GM12878 (cell line): ENCODE results near the gene TMEM225B. TPM values are rescaled to one million over a fixed set of nuclear protein-coding genes. Genes with fewer than 3 reads are reported as not detected.
"Not testable (repeated sequence)": the region's sequence is repeated elsewhere in the genome, so short reads cannot be mapped to it uniquely, and the experiment has no call there.

Source experiments
- ATAC-seq: fragments of 200-7000 bp; cut with Tn5 transposase; 3 replicates; pipeline ENCODE4 v1.9.1; 2020; ENCODE audit warnings: mild to moderate bottlenecking, moderate library complexity
- BruUV-seq: library from RNA; stranded (reverse); fragments of 400-500 nt; replicated peaks from 2 replicates; lab custom pipeline; 2021; lab: Mats Ljungman, UMichigan
- CTCF ChIA-PET: fragments of 300-600 bp; sonication (Branson Sonifier 250); formaldehyde crosslinking; extraction: SDS; loops from one replicate; lab custom pipeline; 2021; ENCODE audit warnings: inconsistent platforms; lab: Yijun Ruan, JAX
- POLR2A ChIA-PET: fragments of 350-600 bp; formaldehyde crosslinking; extraction: SDS; loops from one replicate; lab custom pipeline; 2021; ENCODE audit warnings: inconsistent platforms; lab: Charles Lee
- RAD21 ChIA-PET: fragments of 300-600 bp; sonication (Branson Sonifier 250); formaldehyde crosslinking; loops from one replicate; lab custom pipeline; 2023; ENCODE audit warnings: antibody characterized with exemption; ENCODE audit not compliant: unreplicated experiment; lab: Charles Lee
- SMC1A ChIA-PET: fragments of 300-600 bp; sonication (Branson Sonifier 250); formaldehyde crosslinking; loops from one replicate; lab custom pipeline; 2023; ENCODE audit not compliant: unreplicated experiment, uncharacterized antibody; lab: Charles Lee
- DNase-seq: peaks from one replicate; pipeline ENCODE4 v3.0.0-alpha.2; 2011; ENCODE audit warnings: low read depth, low spot score
- FAIRE-seq: peaks from 3 replicates; lab custom pipeline; 2011; peaks lifted over from hg19 to GRCh38; lab: Jason Lieb, UNC
- H2AFZ ChIP-seq: 2 replicates; pipeline ENCODE4 v1.6.0; 2011; ENCODE audit warnings: low read depth, low read length, control low read depth; ENCODE audit not compliant: control insufficient read depth
- H3K27ac ChIP-seq: 2 replicates; pipeline ENCODE4 v1.5.1; 2011; ENCODE audit warnings: control low read depth; ENCODE audit not compliant: control insufficient read depth, insufficient read depth
- H3K27me3 ChIP-seq, 2 experiments: replicated peaks in 1 of 2; 2 replicates each; pipeline versions ENCODE4 v1.6.0 to v1.6.1; 2011; ENCODE audit warnings: low read length in 1 of 2; ENCODE audit not compliant: control insufficient read depth in 2 of 2, insufficient read depth in 2 of 2
- H3K36me3 ChIP-seq, 2 experiments: 2 replicates each; pipeline ENCODE4 v1.5.1; 2011; ENCODE audit warnings: low read length in 1 of 2; ENCODE audit not compliant: control insufficient read depth in 2 of 2, insufficient read depth in 2 of 2
- H3K4me1 ChIP-seq: 2 replicates; pipeline ENCODE4 v1.6.1; 2011; ENCODE audit warnings: mild to moderate bottlenecking, low read length, moderate library complexity, mixed read lengths; ENCODE audit not compliant: control insufficient read depth, insufficient read depth
- H3K4me2 ChIP-seq: 2 replicates; pipeline ENCODE4 v1.6.0; 2011; ENCODE audit warnings: control low read depth; ENCODE audit not compliant: control insufficient read depth, insufficient read depth
- H3K4me3 ChIP-seq: fragments of 200-600 bp; sonication (generic); 2 replicates; pipeline ENCODE4 v1.5.1; 2016
- H3K79me2 ChIP-seq: 2 replicates; pipeline ENCODE4 v1.6.0; 2011; ENCODE audit warnings: low read length; ENCODE audit not compliant: control insufficient read depth, insufficient read depth
- H3K9ac ChIP-seq: 2 replicates; pipeline ENCODE4 v1.8.0; 2011; ENCODE audit warnings: low read length, control low read depth, mixed read lengths; ENCODE audit not compliant: control insufficient read depth, insufficient read depth
- H3K9me3 ChIP-seq: replicated peaks from 3 replicates; pipeline ENCODE4 v1.5.1; 2011; ENCODE audit warnings: mild to moderate bottlenecking, low read length; ENCODE audit not compliant: control insufficient read depth, insufficient read depth
- H4K20me1 ChIP-seq: 2 replicates; pipeline ENCODE4 v1.6.0; 2011; ENCODE audit not compliant: control insufficient read depth, insufficient read depth
- GATAD2B ChIP-seq: fragments of 450-650 bp; conservative IDR thresholded peaks from 2 replicates; pipeline ENCODE4 v1.6.1; 2017; ENCODE audit warnings: low read depth, mild to moderate bottlenecking, moderate library complexity
- IRF3 ChIP-seq: fragments of 450-650 bp; IDR thresholded peaks from 2 replicates; pipeline ENCODE4 v1.6.1; 2014; ENCODE audit warnings: mild to moderate bottlenecking
- NFIC ChIP-seq: IDR thresholded peaks from 2 replicates; pipeline ENCODE4 v1.6.1; 2012; ENCODE audit warnings: low read depth, mild to moderate bottlenecking, inconsistent platforms, low read length, moderate library complexity
- RB1 ChIP-seq: fragments of 450-650 bp; formaldehyde crosslinking; IDR thresholded peaks from 2 replicates; pipeline ENCODE4 v1.6.1; 2017; ENCODE audit warnings: mild to moderate bottlenecking, borderline replicate concordance
- ZNF622 ChIP-seq: fragments of 450-650 bp; IDR thresholded peaks from 2 replicates; pipeline ENCODE4 v1.6.1; 2017; ENCODE audit warnings: mild to moderate bottlenecking, inconsistent platforms
- WGBS: methylation state at CpG from one replicate; pipeline ENCODE4 v1.1.6; 2016; ENCODE audit warnings: low lambda C conversion rate; ENCODE audit not compliant: insufficient replicate concordance, insufficient coverage; ENCODE audit errors: missing lambda C conversion rate; 5-methylcytosine and 5-hydroxymethylcytosine counted together
- in situ Hi-C: fragments of 300-500 bp; cut with MboI; formaldehyde crosslinking; loops from 9 replicates; pipeline ENCODE4 v1.14.3; 2018; ENCODE audit warnings: mixed read lengths
- intact Hi-C: fragments of 100-400 bp; cut with micrococcal nuclease; formaldehyde crosslinking; loops from one replicate; pipeline ENCODE4 v1.14.2; 2022; ENCODE audit not compliant: unreplicated experiment
- polyA plus RNA-seq, 11 experiments: library from polyadenylated mRNA; depleted of rRNA in 4 of 11; unstranded in 6 of 11; stranded (reverse) in 5 of 11; fragments of >200 nt; fragmentation: Nextera tagmentation in 4 of 11; fragmentation: Illumina TruSeq in 1 of 11; extraction: Ambion mirVana in 4 of 11; extraction: Trizol in 1 of 11; gene quantifications; 1 replicate in 1 of 11; 2 replicates in 10 of 11; pipeline versions ENCODE4 v1.2.1 to v1.2.3, GENCODE V29; 2011 to 2016; ENCODE audit warnings: inconsistent platforms in 2 of 11, missing spikeins in 2 of 11, low read depth in 1 of 11
- total RNA-seq, 4 experiments: library from RNA; depleted of rRNA in 3 of 4; stranded (reverse); fragments of >200 nt in 3 of 4; fragmentation: Illumina TruSeq in 1 of 4; extraction: Trizol in 1 of 4; gene quantifications; 2 replicates each; pipeline versions ENCODE4 v1.2.1 to v1.2.3, GENCODE V29; 2013 to 2021

Gene TMEM225B
- total and polyA plus RNA-seq, 10 of the 15 experiments (the other 5 are each of a cell fraction or from before 2014, with no cell fraction given): 0.22 to 1.9 (median 0.43) TPM

DNA sequence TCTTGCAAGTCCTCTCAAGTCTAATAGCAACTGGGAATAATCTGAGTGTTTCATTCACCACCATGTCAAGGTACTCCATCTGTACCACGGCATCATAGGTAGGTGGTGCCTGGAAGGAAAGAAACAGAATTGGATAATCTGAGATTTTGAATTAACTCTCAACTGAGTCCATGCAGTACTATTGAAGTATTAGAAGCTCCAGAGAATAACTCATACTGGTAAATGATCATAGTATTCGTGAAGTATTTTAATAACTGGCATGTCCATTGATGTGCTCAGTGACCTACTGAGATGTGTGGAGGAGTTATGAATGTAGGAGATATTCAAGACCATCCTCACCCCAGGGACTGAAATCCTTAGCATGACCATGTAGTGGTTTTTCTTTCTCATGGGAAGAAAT, 54.6 kb downstream of the TMEM225B start (continued):
- TF ChIP-seq GATAD2B: no peak

GRCh38 chr7:99653269-99653668, 55.2 kb downstream of the TMEM225B start:
- H3K4me2 ChIP-seq, H3K79me2 ChIP-seq, FAIRE-seq, H2AFZ ChIP-seq, BruUV-seq, H3K4me1 ChIP-seq, DNase-seq, intact Hi-C loops, ATAC-seq, H3K27ac ChIP-seq, H3K27me3 ChIP-seq, POLR2A ChIA-PET, in situ Hi-C loops, H4K20me1 ChIP-seq, H3K4me3 ChIP-seq, H3K9ac ChIP-seq, SMC1A ChIA-PET, H3K36me3 ChIP-seq, H3K9me3 ChIP-seq, CTCF ChIA-PET: not testable (repeated sequence)
- WGBS: 97% methylated on average over 4 of the region's 4 CpGs
- RAD21 ChIA-PET: interaction anchor here (0.6 kb wide), 1 partner anchor 340 kb away, joined by 3 read pairs; no protein-coding TSS in a partner anchor

DNA sequence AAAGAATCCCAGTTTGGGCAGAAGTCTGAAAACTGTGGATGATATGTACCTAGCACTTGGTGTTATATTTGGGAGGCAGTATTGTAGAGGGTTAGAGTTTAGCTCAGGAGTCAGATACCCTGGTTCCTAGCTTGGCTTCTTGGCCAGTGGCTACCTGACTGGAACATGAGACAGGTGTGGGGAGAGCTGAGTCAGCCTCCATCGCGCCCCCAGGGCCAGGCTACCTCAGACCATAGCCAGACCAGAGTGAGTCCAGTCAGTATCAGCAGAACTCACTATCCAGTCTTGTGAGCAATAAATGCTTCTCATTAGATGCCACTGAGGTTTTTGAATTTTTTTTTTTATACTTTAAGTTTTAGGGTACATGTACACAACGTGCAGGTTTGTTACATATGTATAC, 55.7 kb downstream of the TMEM225B start:
- in situ Hi-C loops (no loop called here), intact Hi-C loops (no loop called here)
- ChIA-PET CTCF (no interaction called here), SMC1A (no interaction called here), RAD21 (interaction anchor here (0.6 kb wide), 1 partner anchor 340 kb away, joined by 3 read pairs; no protein-coding TSS in a partner anchor), POLR2A (no interaction called here)
- H3K27ac ChIP-seq: no peak overlapping the region
- H3K9me3 ChIP-seq: no peaks in the 10 kb centered on the region
- H3K9ac ChIP-seq: no peak overlapping the region
- no peaks in the 10 kb centered on the region for H4K20me1 ChIP-seq
- no peaks in the 10 kb centered on the region for H3K27me3 ChIP-seq
- H3K4me1 ChIP-seq: no peaks in the 10 kb centered on the region
- BruUV-seq: no TSS peak
- H3K36me3 ChIP-seq: no peaks in the 10 kb centered on the region; a peak in 1 of 4 replicates
- H3K4me2 ChIP-seq: no peak overlapping the region
- no peak overlapping the region for H3K4me3 ChIP-seq
- H2AFZ ChIP-seq: no peak overlapping the region
- no peak for TF ChIP-seq ZNF622
- no peak for TF ChIP-seq RB1
- no peak for TF ChIP-seq NFIC
- TF ChIP-seq IRF3: no peak
- DNase-seq (no peak), FAIRE-seq (no peak), ATAC-seq (no peak)
- WGBS: 92% methylated on average over 3 of the region's 3 CpGs
- no peaks in the 10 kb centered on the region for H3K79me2 ChIP-seq

DNA sequence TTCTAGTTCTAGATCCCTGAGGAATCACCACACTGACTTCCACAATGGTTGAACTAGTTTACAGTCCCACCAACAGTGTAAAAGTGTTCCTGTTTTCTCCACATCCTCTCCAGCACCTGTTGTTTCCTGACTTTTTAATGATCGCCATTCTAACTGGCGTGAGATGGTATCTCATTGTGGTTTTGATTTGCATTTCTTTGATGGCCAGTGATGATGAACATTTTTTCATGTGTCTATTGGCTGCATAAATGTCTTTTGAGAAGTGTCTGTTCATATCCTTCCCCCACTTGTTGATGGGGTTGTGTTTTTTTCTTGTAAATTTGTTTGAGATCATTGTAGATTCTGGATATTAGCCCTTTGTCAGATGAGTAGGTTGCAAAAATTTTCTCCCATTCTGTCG, 56.6 kb downstream of the TMEM225B start:
- H3K4me1 ChIP-seq, H3K4me3 ChIP-seq, H3K27me3 ChIP-seq, H2AFZ ChIP-seq, CTCF ChIA-PET, ATAC-seq, H3K4me2 ChIP-seq, H3K36me3 ChIP-seq, H3K79me2 ChIP-seq, RAD21 ChIA-PET, BruUV-seq, FAIRE-seq, in situ Hi-C loops, H3K27ac ChIP-seq, SMC1A ChIA-PET, H3K9ac ChIP-seq, H3K9me3 ChIP-seq, DNase-seq, intact Hi-C loops, H4K20me1 ChIP-seq, POLR2A ChIA-PET: not testable (repeated sequence)
- 47% methylated on average over 3 of the region's 3 CpGs for WGBS
